Right lobe of liver (tissue), 6 donors: ENCODE measurements around the gene ZNF573. TPM values are rescaled to one million over a fixed set of nuclear protein-coding genes. Genes with fewer than 3 reads are reported as not detected.

Source experiments
- ATAC-seq, 4 donors: fragments of 200-7000 bp; cut with Tn5 transposase; one replicate each; pipeline ENCODE4 v1.9.1; 2020; ENCODE audit warnings: mild to moderate bottlenecking in 4 of 4, moderate library complexity in 4 of 4
- DNase-seq, 3 donors: peaks; one replicate each; pipeline ENCODE4 v3.0.0-alpha.2; 2020
- H3K27ac ChIP-seq, 3 donors: fragments of 200-600 bp; one replicate each; pipeline ENCODE4 v1.8.0; 2022
- H3K27me3 ChIP-seq, 2 donors: fragments of 200-600 bp; one replicate each; pipeline ENCODE4 v1.8.0; 2022
- H3K36me3 ChIP-seq, 4 donors: fragments of 200-600 bp; sonication (generic) in 1 of 4; one replicate each; pipeline versions ENCODE4 v1.5.1 to v1.8.0; 2017 to 2022; ENCODE audit warnings: control low read depth in 1 of 4
- H3K4me1 ChIP-seq, 4 donors: fragments of 200-600 bp; sonication (generic) in 1 of 4; one replicate each; pipeline versions ENCODE4 v1.5.1 to v1.8.0; 2017 to 2022; ENCODE audit warnings: control low read depth in 1 of 4
- H3K4me3 ChIP-seq, 3 donors: fragments of 200-600 bp; one replicate each; pipeline ENCODE4 v1.8.0; 2022
- H3K9me3 ChIP-seq, 4 donors: fragments of 200-600 bp; sonication (generic) in 1 of 4; one replicate each; pipeline versions ENCODE4 v1.5.1 to v1.8.0; 2017 to 2022; ENCODE audit warnings: control low read depth in 1 of 4
- CTCF ChIP-seq, 4 donors: fragments of 200-600 bp in 3 of 4; fragments of 450-650 bp in 1 of 4; IDR thresholded peaks; one replicate each; pipeline versions ENCODE4 v1.5.1 to v1.8.0; 2016 to 2022; ENCODE audit warnings: antibody characterized with exemption in 4 of 4, mild to moderate bottlenecking in 2 of 4
- POLR2A ChIP-seq: fragments of 450-650 bp; IDR thresholded peaks from one replicate; pipeline ENCODE4 v1.6.1; 2017; ENCODE audit warnings: antibody characterized with exemption, mild to moderate bottlenecking
- WGBS: methylation state at CpG from one replicate; pipeline ENCODE4 v1.1.6; 2018; ENCODE audit warnings: low coverage, low lambda C conversion rate; ENCODE audit not compliant: insufficient coverage; ENCODE audit errors: missing lambda C conversion rate; 5-methylcytosine and 5-hydroxymethylcytosine counted together
- intact Hi-C, 2 donors: fragments of 100-400 bp; cut with DNase I; formaldehyde crosslinking; loops; one replicate each; pipeline versions ENCODE4 v1.11.2 to v1.14.1; 2022
- total RNA-seq, 6 experiments: library from RNA; depleted of rRNA in 2 of 6; stranded (reverse); fragments of >200 nt in 2 of 6; fragmentation: NEBNext Ultra II Directional in 3 of 6; extraction: Animal tissue kit (Norgen Biotek cat#: 25700) in 3 of 6; gene quantifications; one replicate each; pipeline versions ENCODE4 v1.1.0 to v1.2.4, GENCODE V29; 2016 to 2023
- donor health status: DM: no; HTN: yes; CAD: no.
- donor health status: DM: no; HTN: no; CAD: no.
- donor health status: DM: no; HTN: no; CAD: no.
- donor health status: DM: no; HTN: yes; CAD: no.
- donor health status: DM: no; HTN: yes; CAD: no.

The ZNF573 gene
- total RNA-seq, 6 experiments from 2014 or later = 1.9 to 7.1 (median 3.3) TPM

GRCh38 chr19:37706052-37706605 is 73.3 kb downstream of the ZNF573 start:
- no peak overlapping the region for H3K27ac ChIP-seq
- no peaks in the 10 kb centered on the region for H3K4me1 ChIP-seq
- 85% methylated on average over 7 of the region's 7 CpGs for WGBS
- DNase-seq (no peak), ATAC-seq (no peak)
- intact Hi-C loops = no loop called here
- H3K9me3 ChIP-seq = no peaks in the 10 kb centered on the region
- no peak overlapping the region for H3K4me3 ChIP-seq
- peaks cover 0 to 6% (median 0%) of the 10 kb centered on the region in 4 donors for H3K36me3 ChIP-seq
- H3K27me3 ChIP-seq = no peaks in the 10 kb centered on the region
- no peak for TF ChIP-seq CTCF (IDR thresholded peaks at IDR 0.05)
- TF ChIP-seq POLR2A = no peak

- intact Hi-C loops = no loop called here
- no peak for TF ChIP-seq POLR2A
- no peak for TF ChIP-seq CTCF (IDR thresholded peaks at IDR 0.05)
- peaks cover 0 to 16% (median 0%) of the 10 kb centered on the region in 4 donors for H3K36me3 ChIP-seq
Measured at GRCh38 chr19:37699057-37699456, 80.3 kb downstream of the ZNF573 start.

GRCh38 chr19:37698216-37698615 is 81.2 kb downstream of the ZNF573 start:
- Histone ChIP-seq H3K36me3 (peaks cover 0 to 16% (median 0%) of the 10 kb centered on the region in 4 donors), H3K27ac (no peak overlapping the region), H3K9me3 (peaks cover 0 to 27% (median 0%) of the 10 kb centered on the region in 4 donors), H3K4me3 (no peak overlapping the region), H3K27me3 (no peaks in the 10 kb centered on the region), H3K4me1 (no peaks in the 10 kb centered on the region)
- intact Hi-C loops = no loop called here
- TF ChIP-seq CTCF (IDR thresholded peaks at IDR 0.05) (no peak), POLR2A (no peak)
- no peak for DNase-seq
- ATAC-seq = no peak
- WGBS = 92% methylated on average over 5 of the region's 6 CpGs

More at GRCh38 chr19:37699057-37699456, 80.3 kb downstream of the ZNF573 start:
- H3K4me3 ChIP-seq = no peak overlapping the region
- WGBS = 87% methylated on average over 5 of the region's 5 CpGs
- no peaks in the 10 kb centered on the region for H3K4me1 ChIP-seq
- no peak for ATAC-seq
- no peak overlapping the region for H3K27ac ChIP-seq
- peaks cover 0 to 27% (median 0%) of the 10 kb centered on the region in 4 donors for H3K9me3 ChIP-seq
- no peak for DNase-seq
- H3K27me3 ChIP-seq = no peaks in the 10 kb centered on the region

- Histone ChIP-seq H3K4me3 (no peak overlapping the region), H3K36me3 (peaks cover 0 to 14% (median 0%) of the 10 kb centered on the region in 4 donors), H3K4me1 (no peaks in the 10 kb centered on the region), H3K27ac (no peak overlapping the region), H3K9me3 (peaks cover 0 to 26% (median 0%) of the 10 kb centered on the region in 4 donors), H3K27me3 (no peaks in the 10 kb centered on the region)
- TF ChIP-seq POLR2A = no peak
- TF ChIP-seq CTCF (IDR thresholded peaks at IDR 0.05) = no peak
- DNase-seq = no peak
- intact Hi-C loops = no loop called here
- 79% methylated on average over 3 of the region's 3 CpGs for WGBS
- ATAC-seq = no peak
Measured at GRCh38 chr19:37695144-37695899, 84.1 kb downstream of the ZNF573 start.
